HG03175 (cell line): ENCODE results near the gene CDC37L1.

Experiments
- ATAC-seq: cut with Tn5 transposase; IDR thresholded peaks from one replicate; pipeline ENCODE4 v1.9.1; 2021; ENCODE audit warnings: mild to moderate bottlenecking, moderate library complexity; ENCODE audit not compliant: unreplicated experiment

The CDC37L1 gene

GRCh38 chr9:4713849-4714248 is 34.5 kb downstream of the CDC37L1 start:
- ATAC-seq = no peak

DNA sequence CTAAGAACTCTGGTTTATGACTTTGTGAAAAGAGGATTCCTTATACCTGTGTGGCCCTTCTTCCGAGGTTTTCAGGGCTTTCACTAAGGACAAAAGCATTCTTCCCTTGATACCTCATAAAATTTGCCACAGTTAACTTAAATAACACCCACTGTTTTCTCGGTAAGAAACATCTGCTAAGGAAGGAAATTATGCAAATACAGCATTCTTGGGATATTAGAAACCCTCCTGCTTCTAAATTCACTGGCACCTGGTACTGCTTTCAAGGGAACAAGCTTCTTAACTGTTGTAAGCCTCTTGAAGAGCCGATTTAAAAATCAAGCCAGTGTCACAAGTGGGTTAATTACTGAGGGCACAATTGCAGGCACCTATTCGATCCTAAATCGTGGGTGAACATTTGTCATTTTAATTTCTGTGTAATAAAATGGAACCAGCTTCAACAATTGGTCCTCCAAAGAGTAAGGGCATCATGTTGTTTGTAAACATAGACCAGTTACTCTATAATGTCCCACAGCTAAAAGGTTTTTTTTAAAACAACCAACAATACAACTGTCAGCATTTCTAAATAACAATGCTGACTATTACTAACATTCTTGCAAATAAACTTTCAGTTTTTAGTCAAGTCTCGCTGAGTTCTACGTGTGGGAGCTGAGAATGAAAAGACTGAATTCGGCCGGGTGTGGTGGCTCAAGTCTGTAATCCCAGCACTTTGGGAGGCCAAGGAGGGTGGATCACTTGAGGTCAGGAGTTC is 35.1 kb downstream of the CDC37L1 start:
- no peak for ATAC-seq

- no peak for ATAC-seq
Observed at GRCh38 chr9:4716163-4716562, 36.8 kb downstream of the CDC37L1 start.

GRCh38 chr9:4717815-4718214 is 38.4 kb downstream of the CDC37L1 start:
- ATAC-seq = no peak

GRCh38 chr9:4718911-4719310 is 39.5 kb downstream of the CDC37L1 start:
- ATAC-seq = no peak

- ATAC-seq = no peak
Observed at GRCh38 chr9:4721736-4722135, 42.4 kb downstream of the CDC37L1 start.

DNA sequence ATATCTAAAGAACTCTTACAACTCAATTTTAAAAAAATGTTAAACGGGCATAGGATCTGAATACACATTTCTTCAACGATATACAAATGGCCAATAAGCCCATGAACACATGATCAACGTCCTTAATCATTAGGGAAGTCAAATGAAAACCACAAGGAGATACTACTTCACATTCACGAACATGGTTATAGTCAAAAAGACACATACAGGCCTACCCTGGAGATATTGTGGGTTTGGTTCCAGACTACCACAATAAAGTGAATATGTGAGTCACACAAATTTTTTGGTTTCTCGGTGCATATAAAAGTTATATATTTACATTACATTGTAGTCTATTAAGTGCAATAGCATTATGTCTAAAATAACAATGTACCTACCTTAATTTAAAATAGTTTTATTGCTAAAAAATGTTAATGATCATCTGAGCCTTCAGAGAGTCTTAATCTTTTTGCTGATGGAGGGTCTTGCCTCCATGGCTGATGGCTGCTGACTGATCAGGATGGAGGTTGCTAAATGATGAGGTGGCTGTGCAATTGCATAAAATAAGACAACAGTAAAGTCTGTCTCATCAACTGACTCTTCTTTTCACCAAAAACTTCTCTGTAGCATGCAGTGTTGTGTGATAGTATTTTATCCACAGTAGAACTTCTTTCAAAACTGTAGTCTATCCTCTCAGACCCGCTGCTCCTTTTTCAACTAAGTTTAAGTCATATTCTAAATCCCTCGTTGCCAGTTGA is 46.5 kb downstream of the CDC37L1 start:
- no peak for ATAC-seq

DNA sequence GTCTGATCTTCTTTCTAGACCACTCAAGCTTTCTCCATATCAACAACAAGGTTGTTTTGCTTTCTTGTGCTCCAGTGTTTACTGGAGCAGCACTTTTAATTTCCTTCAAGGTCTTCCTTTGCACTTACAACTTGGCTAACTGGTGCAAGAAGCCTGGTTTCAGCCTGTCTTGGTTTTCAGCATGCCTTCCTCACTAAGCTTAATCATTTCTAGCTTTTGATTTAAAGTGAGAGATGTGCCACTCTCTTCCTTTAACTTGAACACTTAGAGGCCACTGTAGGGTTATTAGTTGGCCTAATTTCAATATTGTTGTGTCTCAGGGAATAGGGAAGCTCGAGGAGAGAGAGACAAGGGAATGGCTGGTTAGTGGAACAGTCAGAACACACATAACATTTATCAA is 48.2 kb downstream of the CDC37L1 start:
- no peak for ATAC-seq

- no peak for ATAC-seq
Observed at GRCh38 chr9:4732890-4733289, 53.5 kb downstream of the CDC37L1 start.

DNA sequence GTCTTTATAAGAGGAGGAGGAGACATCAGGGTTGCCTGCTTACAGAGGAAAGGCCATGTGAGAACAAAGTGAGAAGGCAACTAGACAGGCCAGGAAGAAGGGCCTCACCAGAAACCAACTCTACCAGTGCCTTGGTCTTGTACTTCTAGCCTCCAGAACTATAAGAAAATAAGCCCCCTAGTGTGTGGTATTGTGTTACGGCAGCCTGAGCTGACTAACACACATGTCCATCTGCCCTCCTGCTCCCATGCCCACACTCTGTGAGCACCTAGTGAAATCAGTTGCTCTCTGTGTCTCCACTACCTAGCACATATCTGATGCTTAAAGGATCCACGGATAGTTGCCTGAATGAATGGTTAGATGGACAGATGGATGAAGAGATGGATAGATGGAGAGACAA is 54.8 kb downstream of the CDC37L1 start:
- ATAC-seq = no peak

GRCh38 chr9:4738866-4739586 is 59.7 kb downstream of the CDC37L1 start:
- no peak for ATAC-seq

GRCh38 chr9:4739587-4740387 is 60.4 kb downstream of the CDC37L1 start:
- no peak for ATAC-seq

GRCh38 chr9:4740388-4740637 is 60.9 kb downstream of the CDC37L1 start:
- ATAC-seq = no peak

- peak; percentile 91 for ATAC-seq
Observed at GRCh38 chr9:4740638-4741364, 61.4 kb downstream of the CDC37L1 start, which contains the start of gene AK3. AK3 (minus strand) TSS chr9:4741202; CDS start chr9:4741087, 115 bp downstream.

DNA sequence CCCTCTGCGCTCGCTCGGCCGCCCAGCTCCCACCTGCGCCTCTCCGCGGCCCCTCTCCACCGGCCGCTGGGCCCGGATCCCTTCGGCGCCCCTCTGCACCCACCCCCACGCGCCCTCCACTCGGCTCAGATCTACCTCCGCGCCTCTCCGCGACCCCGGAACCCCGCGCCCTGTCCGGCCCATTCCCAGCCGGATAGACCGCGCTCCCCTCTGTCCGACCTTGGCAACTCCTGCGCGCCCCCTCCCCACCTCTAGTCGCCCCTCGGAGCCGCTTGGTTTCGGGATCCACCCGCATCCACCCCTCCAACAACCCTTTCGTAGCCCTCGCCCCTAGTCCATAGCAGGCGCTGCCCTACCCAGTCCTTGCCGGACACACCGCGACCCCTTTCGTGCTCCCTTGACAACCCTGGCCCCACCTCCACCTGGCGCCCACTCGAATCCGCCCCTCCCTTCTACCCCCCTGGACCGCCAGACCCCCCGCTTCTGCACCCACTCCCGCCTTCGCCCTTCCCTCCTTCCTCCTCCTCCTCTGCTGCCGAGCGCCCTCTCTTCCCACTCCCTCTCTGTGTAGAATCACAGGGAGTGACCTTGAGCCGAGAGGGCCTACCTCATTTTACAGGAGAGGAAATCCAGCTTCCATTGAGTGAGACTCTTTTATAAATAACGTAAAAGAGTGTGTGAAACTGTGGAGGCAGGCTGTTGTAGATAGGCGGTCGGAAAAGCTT is 62.2 kb downstream of the CDC37L1 start:
- peak; percentile 1 for ATAC-seq

DNA sequence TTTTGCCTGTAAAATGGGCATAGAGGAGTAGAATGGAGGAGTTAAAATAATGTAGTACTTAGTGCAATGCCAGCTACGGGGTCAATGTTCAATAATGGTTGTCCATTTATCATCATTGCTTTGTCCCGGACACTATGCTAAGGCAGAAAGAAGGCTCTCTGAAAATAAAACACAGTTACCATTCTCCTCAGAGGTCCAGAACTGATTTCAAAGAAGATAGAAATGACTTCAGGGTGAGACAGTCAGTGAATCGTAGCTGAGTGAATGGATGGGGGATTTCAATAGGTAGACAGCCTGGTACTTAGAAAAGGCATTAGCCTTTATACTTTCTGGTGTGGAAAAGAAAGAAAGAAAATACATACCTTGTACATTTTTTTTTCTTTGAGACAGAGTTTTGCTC is 62.9 kb downstream of the CDC37L1 start:
- no peak for ATAC-seq

GRCh38 chr9:4743131-4743875 is 63.9 kb downstream of the CDC37L1 start:
- ATAC-seq = no peak

DNA sequence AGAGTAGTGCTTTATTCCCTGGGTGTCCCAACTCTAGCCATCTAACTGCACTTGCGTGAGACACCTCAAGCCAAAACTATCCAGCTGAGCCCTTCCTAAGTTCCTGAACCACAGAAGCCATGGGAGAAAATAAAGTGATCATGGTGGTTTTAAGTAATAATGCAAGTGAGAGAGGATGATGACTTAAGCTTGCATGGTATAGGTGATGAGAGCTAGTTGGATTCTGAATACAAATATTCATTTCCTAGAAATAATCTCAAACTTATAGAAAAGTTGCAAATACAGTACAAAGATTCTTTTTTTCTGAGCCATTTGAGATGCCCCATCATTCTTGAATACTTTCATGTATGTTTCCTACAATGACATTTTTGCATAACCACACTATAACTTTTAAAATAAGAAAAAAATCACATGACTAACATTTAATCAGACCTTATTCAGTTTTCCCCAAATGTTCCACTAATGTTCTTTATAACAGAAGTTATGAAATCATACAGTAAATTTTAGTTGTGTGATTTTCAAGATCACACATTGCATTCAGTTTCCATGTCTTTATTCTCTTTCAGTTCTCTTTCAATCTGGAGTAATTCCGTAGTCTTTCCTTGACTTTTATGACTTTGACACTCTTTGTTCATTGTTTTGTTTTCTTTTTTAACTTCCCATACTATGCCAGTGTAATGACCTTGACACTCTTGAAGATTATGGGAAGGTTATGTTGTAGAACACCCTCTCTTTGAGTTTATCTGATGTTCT is 67.1 kb downstream of the CDC37L1 start:
- ATAC-seq = no peak
